Brain microvascular endothelial cell (primary cell): Measurements from ENCODE around the gene LEAP2.
A peak's percentile ranks its signal among the peaks of the same experiment; 100 is the strongest.

ENCODE experiments used
- DNase-seq: peaks from one replicate; pipeline ENCODE4 v3.0.0-alpha.2; 2020
- H3K27ac ChIP-seq: fragments of 250-450 bp; sonication (Bioruptor Pico); 2 replicates; pipeline ENCODE4 v1.5.1; 2020; ENCODE audit warnings: mild to moderate bottlenecking, moderate library complexity
- H3K27me3 ChIP-seq: fragments of 250-450 bp; sonication (Bioruptor Pico); replicated peaks from 2 replicates; pipeline ENCODE4 v1.5.1; 2020; ENCODE audit warnings: mild to moderate bottlenecking
- H3K36me3 ChIP-seq: fragments of 250-450 bp; sonication (Bioruptor Pico); replicated peaks from 2 replicates; pipeline ENCODE4 v1.5.1; 2020; ENCODE audit warnings: mild to moderate bottlenecking
- H3K4me3 ChIP-seq: 2 replicates; pipeline ENCODE4 v1.5.1; 2011; ENCODE audit warnings: low read depth, mild to moderate bottlenecking, control low read depth, low read length, moderate library complexity
- in situ Hi-C: cut with HindIII; loops from 2 replicates; pipeline ENCODE4 v1.10.0; 2017; ENCODE audit warnings: low sequenced_read_pairs, low pct_ligation_motif_present
- TF ChIP-seq, protein P1 (sequence below): IDR thresholded peaks from 2 replicates; pipeline ENCODE4 v1.5.1; 2011; ENCODE audit warnings: low read depth, mild to moderate bottlenecking, moderate library complexity, low read length, control low read depth, inconsistent platforms; ENCODE audit errors: missing control alignments

The LEAP2 gene

DNA sequence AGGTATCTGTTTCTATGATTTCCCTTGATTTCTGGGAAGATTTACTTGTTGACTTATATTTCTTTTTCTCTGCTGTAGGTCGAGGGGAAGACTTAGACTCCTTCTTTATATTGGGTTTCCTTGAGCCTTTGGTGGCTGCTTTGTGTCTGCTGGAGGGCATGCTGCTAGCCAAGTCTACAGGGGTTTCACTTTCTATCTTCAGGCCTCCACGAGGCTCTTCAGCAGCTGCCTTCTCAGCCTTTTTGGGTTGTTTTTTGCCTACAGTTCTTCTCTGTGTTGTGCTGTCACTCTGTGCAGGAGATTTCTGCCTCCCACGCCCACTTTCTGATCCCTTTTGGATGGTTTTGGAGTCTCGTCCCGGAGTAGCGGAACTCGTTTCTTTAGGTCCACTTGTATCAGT lies 23.2 kb downstream of the LEAP2 start:
- TF ChIP-seq, protein P1, sequence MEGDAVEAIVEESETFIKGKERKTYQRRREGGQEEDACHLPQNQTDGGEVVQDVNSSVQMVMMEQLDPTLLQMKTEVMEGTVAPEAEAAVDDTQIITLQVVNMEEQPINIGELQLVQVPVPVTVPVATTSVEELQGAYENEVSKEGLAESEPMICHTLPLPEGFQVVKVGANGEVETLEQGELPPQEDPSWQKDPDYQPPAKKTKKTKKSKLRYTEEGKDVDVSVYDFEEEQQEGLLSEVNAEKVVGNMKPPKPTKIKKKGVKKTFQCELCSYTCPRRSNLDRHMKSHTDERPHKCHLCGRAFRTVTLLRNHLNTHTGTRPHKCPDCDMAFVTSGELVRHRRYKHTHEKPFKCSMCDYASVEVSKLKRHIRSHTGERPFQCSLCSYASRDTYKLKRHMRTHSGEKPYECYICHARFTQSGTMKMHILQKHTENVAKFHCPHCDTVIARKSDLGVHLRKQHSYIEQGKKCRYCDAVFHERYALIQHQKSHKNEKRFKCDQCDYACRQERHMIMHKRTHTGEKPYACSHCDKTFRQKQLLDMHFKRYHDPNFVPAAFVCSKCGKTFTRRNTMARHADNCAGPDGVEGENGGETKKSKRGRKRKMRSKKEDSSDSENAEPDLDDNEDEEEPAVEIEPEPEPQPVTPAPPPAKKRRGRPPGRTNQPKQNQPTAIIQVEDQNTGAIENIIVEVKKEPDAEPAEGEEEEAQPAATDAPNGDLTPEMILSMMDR: no peak
- in situ Hi-C loops: no loop called here

DNA sequence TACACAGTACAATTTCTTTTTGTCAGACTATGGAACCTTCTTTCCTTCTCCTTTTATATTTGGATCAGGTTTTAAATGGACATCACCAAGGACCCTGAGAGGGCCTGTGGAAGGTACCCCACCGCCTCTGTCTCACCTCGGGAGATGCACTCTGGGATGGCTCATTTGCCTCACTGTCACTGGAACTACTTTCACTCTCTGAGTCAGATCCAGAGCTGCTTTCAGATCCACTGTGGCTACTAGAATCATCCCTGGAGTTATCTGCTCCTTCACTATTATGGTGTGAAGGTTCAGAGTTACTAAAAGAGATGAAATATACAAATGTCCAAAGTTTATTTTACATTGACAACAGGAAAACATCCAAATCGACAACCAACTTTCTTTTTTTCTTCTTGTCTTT lies 24.6 kb downstream of the LEAP2 start:
- TF ChIP-seq, protein P1: no peak
- H3K27me3 ChIP-seq: no peaks in the 10 kb centered on the region
- peaks cover 45% of the 10 kb centered on the region for H3K36me3 ChIP-seq
- in situ Hi-C loops: no loop called here
- no peak overlapping the region for H3K27ac ChIP-seq
- H3K4me3 ChIP-seq: no peak overlapping the region
- no peak for DNase-seq

More for the DNA sequence above, 23.2 kb downstream of the LEAP2 start:
- no peak overlapping the region for H3K4me3 ChIP-seq
- peaks cover 56% of the 10 kb centered on the region for H3K36me3 ChIP-seq
- DNase-seq: no peak
- no peak overlapping the region for H3K27ac ChIP-seq
- H3K27me3 ChIP-seq: no peaks in the 10 kb centered on the region

DNA sequence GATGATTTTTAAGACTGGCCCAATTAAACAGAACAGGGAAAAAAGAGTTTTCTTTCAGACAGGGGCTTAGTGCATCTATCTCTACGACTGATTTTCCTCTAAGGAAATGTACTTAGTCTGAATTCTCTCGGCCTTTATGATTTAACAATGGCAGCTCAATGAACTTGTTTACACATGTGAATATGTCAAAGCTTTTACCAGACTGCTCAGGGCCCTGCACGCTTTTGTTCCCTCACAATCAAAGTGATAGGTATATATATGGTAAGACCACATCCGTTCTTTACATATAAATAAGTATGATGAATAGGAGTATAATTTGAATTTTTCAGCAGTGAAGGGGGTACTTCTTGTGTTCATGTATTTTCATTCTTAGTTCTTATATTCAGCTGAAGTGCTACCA lies 27.6 kb downstream of the LEAP2 start:
- in situ Hi-C loops: no loop called here
- H3K36me3 ChIP-seq: peaks cover 30% of the 10 kb centered on the region

DNA sequence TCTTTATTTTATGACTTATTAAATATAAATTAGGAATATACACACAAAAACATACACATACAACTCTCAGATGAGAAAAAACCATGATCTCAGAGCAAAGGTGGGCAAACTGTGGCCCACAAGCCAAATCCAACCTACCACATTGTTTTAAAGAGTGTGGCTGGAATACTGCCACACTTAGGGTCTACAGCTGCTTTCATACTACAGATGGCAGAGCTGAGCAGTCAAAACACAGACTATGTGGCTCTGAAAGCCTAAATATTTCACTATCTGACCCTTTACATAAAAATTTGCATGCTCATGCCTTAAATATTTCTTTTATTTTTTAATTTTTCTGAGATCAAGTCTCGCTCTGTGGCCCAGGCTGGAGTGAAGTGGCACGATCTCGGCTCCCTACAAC lies 28.3 kb downstream of the LEAP2 start:
- TF ChIP-seq, protein P1: peak; percentile 4
- no peak overlapping the region for H3K27ac ChIP-seq
- DNase-seq: no peak
- H3K36me3 ChIP-seq: peaks cover 23% of the 10 kb centered on the region
- no peak overlapping the region for H3K4me3 ChIP-seq
- H3K27me3 ChIP-seq: no peaks in the 10 kb centered on the region
- in situ Hi-C loops: no loop called here

More for the DNA sequence above, 27.6 kb downstream of the LEAP2 start:
- no peaks in the 10 kb centered on the region for H3K27me3 ChIP-seq
- no peak overlapping the region for H3K27ac ChIP-seq
- DNase-seq: no peak
- no peak overlapping the region for H3K4me3 ChIP-seq
- TF ChIP-seq, protein P1: no peak

DNA sequence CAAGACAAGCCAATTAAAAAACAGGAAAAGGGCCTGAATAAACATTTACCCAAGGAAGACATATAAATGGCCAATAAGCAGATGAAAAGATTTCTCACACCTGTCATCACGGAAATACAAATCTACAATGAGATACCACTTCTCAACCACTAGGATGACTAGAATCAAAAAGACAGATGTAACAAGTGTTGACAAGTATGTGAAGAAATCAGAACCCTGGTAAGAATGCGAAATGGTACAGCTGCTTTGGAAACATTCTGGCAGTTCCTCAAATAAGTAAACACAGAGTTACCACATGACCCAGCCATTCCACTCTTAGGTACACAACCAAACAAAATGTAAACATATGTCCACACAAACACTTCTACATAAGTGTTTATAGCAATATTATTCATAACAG lies 32.5 kb downstream of the LEAP2 start:
- DNase-seq: no peak
- in situ Hi-C loops: no loop called here
- no peak overlapping the region for H3K4me3 ChIP-seq
- peaks cover 5% of the 10 kb centered on the region for H3K36me3 ChIP-seq
- H3K27me3 ChIP-seq: no peaks in the 10 kb centered on the region
- no peak overlapping the region for H3K27ac ChIP-seq
- TF ChIP-seq, protein P1: no peak

DNA sequence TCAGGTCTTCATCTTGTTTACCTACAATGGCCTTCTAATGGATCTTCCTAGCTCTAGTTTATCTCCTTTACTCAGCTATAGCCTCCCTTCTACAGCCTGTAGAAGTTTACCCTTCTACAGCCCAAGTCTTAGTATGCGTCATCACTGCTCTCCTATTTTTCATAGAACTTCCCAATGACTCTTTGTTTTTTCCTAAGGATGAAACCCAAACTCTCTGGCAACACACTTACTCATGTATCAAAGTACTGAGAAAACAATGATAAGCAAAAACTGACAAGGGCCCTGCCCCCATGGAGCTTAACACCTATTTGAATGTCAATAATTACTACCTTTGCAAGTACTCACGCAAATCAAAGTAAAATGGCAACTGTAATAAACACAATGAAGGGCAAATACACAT lies 33.7 kb downstream of the LEAP2 start:
- in situ Hi-C loops: no loop called here
- H3K4me3 ChIP-seq: no peak overlapping the region
- H3K27me3 ChIP-seq: no peaks in the 10 kb centered on the region
- no peak for DNase-seq
- no peak overlapping the region for H3K27ac ChIP-seq
- TF ChIP-seq, protein P1: no peak
- H3K36me3 ChIP-seq: peaks cover 7% of the 10 kb centered on the region
